Mucosa of descending colon (tissue), 3 donors: ENCODE results near the gene PARD3B. TPM values are rescaled to one million over a fixed set of nuclear protein-coding genes. Genes with fewer than 3 reads are reported as not detected.

ENCODE experiments used
- ATAC-seq: fragments of 200-7000 bp; cut with Tn5 transposase; one replicate; pipeline ENCODE4 v1.9.1; 2020; ENCODE audit warnings: mild to moderate bottlenecking, moderate library complexity
- DNase-seq, 3 donors: peaks; one replicate each; pipeline ENCODE4 v3.0.0-alpha.2; 2020
- H3K36me3 ChIP-seq: fragments of 200-600 bp; one replicate; pipeline ENCODE4 v1.8.0; 2021; ENCODE audit warnings: low read depth, mild to moderate bottlenecking
- H3K4me1 ChIP-seq: fragments of 200-600 bp; one replicate; pipeline ENCODE4 v1.8.0; 2021; ENCODE audit warnings: low read depth, mild to moderate bottlenecking
- H3K4me3 ChIP-seq: fragments of 200-600 bp; one replicate; pipeline ENCODE4 v1.8.0; 2021; ENCODE audit warnings: mild to moderate bottlenecking
- H3K9me3 ChIP-seq: fragments of 200-600 bp; one replicate; pipeline ENCODE4 v1.8.0; 2021; ENCODE audit warnings: mild to moderate bottlenecking
- CTCF ChIP-seq: fragments of 200-600 bp; IDR thresholded peaks from one replicate; pipeline ENCODE4 v1.8.0; 2022; ENCODE audit warnings: antibody characterized with exemption, mild to moderate bottlenecking
- intact Hi-C, 2 donors: fragments of 100-400 bp; cut with DNase I in 1 of 2; cut with micrococcal nuclease in 1 of 2; formaldehyde crosslinking; loops; one replicate each; pipeline versions ENCODE4 v1.11.0 to v1.11.1; 2022; cut with DNase I, micrococcal nuclease
- total RNA-seq, 3 donors: library from RNA; stranded (reverse); fragmentation: NEBNext Ultra II Directional in 2 of 3; extraction: Animal tissue kit (Norgen Biotek cat#: 25700) in 2 of 3; gene quantifications; one replicate each; pipeline versions ENCODE4 v1.2.1 to v1.2.4, GENCODE V29; 2021 to 2023
- donor health status: DM: no; HTN: no; CAD: no; lungs with moderate emphysema.
- donor health status: DM: no; HTN: no; CAD: no.
- donor health status: DM: no; HTN: yes; CAD: no.

Gene PARD3B
- total RNA-seq, 3 donors from 2014 or later, result 21.1 to 56.8 (median 44.0) TPM

GRCh38 chr2:205017381-205017780, 472.1 kb downstream of the PARD3B start:
- Histone ChIP-seq H3K36me3 (no peaks in the 10 kb centered on the region), H3K4me3 (no peak overlapping the region), H3K4me1 (peaks cover 3% of the 10 kb centered on the region), H3K9me3 (no peaks in the 10 kb centered on the region)
- ATAC-seq (no peak), DNase-seq (no peak)
- no peak for TF ChIP-seq CTCF
- intact Hi-C loops, result loop anchor here in 1 of 2 donors (10.0 kb wide), 1 partner anchor 337 kb away; no protein-coding TSS in a partner anchor

- DNase-seq (peak in 1 of 3 donors; percentile 24), ATAC-seq (peak; percentile 94)
- intact Hi-C loops, result loop anchor here in 1 of 2 donors (10.0 kb wide), 1 partner anchor 337 kb away; no protein-coding TSS in a partner anchor
- no peak for TF ChIP-seq CTCF
- Histone ChIP-seq H3K4me1 (peaks cover 3% of the 10 kb centered on the region), H3K4me3 (no peak overlapping the region), H3K9me3 (no peaks in the 10 kb centered on the region), H3K36me3 (no peaks in the 10 kb centered on the region)
Observed at GRCh38 chr2:205017912-205018311, 472.6 kb downstream of the PARD3B start.

- TF ChIP-seq CTCF, result no peak
- H3K4me3 ChIP-seq, result no peak overlapping the region
- H3K9me3 ChIP-seq, result no peaks in the 10 kb centered on the region
- peaks cover 3% of the 10 kb centered on the region for H3K4me1 ChIP-seq
- DNase-seq, result no peak
- no peak for ATAC-seq
- intact Hi-C loops, result no loop called here
- H3K36me3 ChIP-seq, result no peaks in the 10 kb centered on the region
Observed at GRCh38 chr2:205020673-205021072, 475.4 kb downstream of the PARD3B start.

- intact Hi-C loops, result no loop called here
- no peaks in the 10 kb centered on the region for H3K9me3 ChIP-seq
- DNase-seq, result no peak
- no peaks in the 10 kb centered on the region for H3K36me3 ChIP-seq
- no peak for ATAC-seq
- H3K4me3 ChIP-seq, result no peak overlapping the region
- H3K4me1 ChIP-seq, result no peaks in the 10 kb centered on the region
- no peak for TF ChIP-seq CTCF
Observed at GRCh38 chr2:205022841-205023240, 477.6 kb downstream of the PARD3B start.

- no peak for DNase-seq
- Histone ChIP-seq H3K4me1 (no peaks in the 10 kb centered on the region), H3K36me3 (no peaks in the 10 kb centered on the region), H3K9me3 (no peaks in the 10 kb centered on the region), H3K4me3 (no peak overlapping the region)
- intact Hi-C loops, result no loop called here
- TF ChIP-seq CTCF, result no peak
- peak; percentile 65 for ATAC-seq
Observed at GRCh38 chr2:205024822-205025518, 479.7 kb downstream of the PARD3B start.
